ENCODE results near the gene IQSEC1.
A peak's percentile ranks its signal among the peaks of the same experiment; 100 is the strongest.

Gene IQSEC1

DNA sequence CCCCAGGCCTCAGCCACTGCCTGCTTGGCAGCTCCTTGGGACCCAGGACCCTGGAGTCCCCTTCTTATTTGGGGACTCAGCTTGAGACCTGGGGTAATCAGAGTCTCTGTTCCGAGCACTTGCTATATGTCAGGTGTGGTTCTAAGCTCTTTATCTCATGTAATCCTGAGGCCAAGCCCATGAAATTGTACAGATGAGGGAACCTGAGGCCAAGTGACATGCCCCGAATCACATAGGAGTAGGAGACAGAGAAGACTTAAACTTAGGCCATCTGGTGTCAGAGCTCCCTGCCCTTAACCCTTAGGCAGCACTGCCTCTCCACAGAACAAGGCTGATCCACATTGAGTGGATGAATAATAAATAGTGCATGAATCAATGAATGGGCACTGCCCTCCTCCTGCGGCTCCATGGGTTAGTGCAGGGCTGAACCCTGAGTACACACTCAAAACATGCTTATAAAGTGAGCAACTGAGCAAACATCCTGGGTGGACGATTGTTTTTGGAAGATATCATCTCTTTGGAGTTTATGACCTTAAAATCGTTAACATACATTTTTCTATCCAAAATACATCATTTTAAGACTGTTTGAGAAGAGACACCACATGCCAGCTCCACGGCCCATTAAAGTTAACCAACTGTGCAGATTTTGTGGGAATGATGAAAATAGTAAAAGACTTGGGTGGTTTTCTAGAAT is 33.2 kb upstream of the IQSEC1 start:
- DNase-seq (ENCODE audit: low read depth): no peak

DNA sequence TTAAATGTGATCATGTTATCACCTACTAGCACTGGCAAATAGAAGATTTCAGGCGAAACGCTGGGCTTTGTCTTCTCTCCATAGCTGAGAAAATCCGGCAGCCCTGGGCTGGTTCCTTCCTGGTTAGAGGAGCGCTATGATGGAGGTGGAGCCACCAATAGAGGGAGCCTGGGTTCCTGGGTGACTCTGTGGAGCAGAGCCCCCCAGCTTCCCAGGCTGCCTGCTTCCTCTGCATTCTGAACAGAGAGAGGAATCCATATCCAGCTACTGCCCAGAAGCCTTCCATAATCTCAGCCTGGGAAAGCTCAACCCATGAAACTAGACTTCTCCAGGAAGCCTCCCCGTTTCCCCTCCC is 32.6 kb upstream of the IQSEC1 start:
- DNase-seq (ENCODE audit: low read depth): no peak

DNA sequence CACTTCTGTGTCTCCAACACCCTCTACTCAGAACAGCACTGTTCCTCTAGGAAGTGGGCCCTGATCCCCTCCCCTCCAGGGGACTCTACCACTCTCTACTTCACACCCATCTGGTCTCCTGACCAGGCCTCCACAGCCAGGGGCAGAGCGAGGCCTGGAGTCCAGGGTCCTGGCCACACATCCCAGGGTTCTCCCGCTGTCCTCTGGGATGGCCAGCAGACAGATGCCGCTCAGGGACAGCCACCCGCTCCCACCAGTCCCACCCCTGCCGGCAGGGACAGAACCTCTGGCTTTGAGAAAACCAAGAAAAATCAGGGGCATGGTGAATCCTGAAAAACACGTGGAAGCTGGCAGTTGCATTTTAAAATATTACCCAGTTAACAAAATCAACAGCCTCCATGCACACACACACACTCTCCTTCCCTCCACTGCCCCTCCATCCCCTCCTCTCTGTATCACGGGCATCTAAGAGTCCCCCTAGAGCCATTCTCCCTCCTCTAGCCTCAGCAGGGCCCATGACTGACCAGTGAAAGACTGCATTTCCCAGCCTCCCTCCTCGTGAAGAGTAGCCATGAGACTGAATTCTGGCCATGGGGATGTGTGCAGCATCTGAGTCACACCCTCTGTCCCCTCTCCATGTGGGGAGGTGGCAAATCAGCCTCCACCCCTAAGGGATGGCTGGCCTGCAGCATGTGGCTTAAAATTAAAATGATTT is 32.1 kb upstream of the IQSEC1 start:
- no peak for DNase-seq (ENCODE audit: low read depth)

GRCh38 chr3:13104511-13104910 is 31.3 kb upstream of the IQSEC1 start:
- no peak for DNase-seq (ENCODE audit: low read depth)

DNA sequence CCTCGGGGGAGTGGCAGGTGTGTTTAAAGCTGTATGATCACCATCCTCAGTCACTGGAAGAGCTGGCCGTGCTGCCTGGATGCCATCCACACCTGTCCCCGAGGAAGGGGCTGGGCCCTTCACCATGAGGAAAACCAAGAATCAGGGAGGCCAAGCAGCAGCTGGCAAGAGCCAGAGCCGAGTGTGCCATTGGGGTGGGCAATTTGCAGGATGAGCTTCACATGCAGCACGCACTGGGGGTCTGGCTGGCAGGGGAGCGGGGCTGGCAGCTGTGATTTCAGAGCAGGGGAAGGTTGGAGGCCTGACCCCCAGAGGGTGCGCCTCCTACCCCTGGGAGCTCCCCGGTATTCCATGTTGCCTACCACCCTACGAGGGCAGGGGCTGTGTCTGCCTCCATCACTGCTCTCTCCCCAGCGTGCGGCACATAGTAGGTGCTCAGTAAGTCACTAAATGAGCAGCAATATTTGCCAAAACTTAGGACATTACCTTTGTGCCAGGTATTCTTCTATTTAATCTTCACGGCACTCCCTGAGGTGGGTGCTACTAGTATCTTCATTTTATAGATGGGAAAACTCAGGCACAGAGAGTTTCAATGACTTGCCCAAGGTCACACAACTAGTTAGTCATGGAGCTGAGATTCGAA is 30.3 kb upstream of the IQSEC1 start:
- DNase-seq (ENCODE audit: low read depth): no peak

GRCh38 chr3:13102386-13103345 is 29.4 kb upstream of the IQSEC1 start:
- DNase-seq (ENCODE audit: low read depth): no peak

- no peak for DNase-seq (ENCODE audit: low read depth)
Measured at GRCh38 chr3:13099707-13100106, 26.5 kb upstream of the IQSEC1 start.

DNA sequence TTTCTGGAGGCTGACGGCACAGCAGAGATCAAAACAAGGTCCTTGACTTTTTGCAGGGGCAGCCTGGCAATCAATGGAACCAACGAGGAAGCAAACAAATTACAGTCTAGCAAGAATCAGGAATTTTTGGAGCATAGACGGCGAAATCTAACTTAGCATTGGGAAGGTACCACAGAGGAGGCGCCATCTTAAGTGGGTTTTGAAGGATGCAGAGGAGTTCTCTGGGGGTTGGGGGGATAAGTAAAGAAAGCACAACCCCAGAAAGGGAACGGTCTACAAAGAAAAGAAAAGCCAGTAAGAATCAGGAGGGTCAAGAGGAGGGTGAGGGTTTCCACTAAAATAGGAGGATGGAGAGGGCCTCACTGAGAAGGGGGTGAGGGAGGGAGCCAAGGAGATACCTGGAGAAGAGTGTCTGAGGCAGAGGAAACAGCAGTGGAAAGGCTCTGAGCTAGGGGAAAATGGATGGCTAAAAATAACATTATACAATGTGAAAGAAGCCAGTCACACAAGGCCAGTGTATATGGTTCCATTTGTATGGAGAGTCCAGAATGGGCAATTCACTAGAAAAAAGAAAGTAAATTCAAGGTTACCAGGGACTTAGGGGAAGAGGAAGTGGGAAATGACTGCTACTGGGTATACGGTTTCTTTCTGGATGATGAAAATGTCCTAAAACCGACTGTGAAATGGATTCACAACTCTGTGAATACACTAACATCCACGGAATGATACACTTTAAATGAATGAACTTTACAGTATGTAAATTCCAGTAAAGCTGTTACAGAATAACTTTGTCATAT is 25.2 kb upstream of the IQSEC1 start:
- no peak for DNase-seq (ENCODE audit: low read depth)

- DNase-seq (ENCODE audit: low read depth): no peak
Measured at GRCh38 chr3:13096356-13096755, 23.1 kb upstream of the IQSEC1 start.

DNA sequence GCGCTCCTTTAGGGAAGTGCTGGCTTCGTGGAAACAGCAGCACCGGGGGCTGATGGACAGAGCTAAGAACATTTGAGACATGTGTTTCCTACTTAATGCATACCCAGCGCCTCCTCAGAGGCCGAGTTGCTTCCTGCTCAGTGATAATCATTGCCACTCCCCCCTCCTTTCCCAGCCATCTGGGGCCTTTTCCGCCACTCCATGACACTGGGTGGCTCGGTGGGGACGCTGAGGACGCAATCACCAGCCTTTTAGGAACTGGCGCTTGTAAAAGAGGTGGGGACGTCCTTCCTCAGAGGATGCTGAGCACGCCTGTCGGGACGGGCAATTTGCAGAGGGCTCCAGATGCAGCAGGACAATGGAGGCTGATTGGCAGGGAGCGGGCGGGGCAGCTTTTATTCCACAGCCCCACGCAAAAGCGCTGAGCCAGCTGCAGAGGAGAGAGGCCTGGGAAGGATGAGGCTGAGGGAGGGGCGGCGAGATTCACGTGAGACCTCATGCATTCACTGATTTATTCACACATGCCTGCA is 22.2 kb upstream of the IQSEC1 start:
- DNase-seq (ENCODE audit: low read depth): no peak

GRCh38 chr3:13093687-13094086 is 20.5 kb upstream of the IQSEC1 start:
- DNase-seq (ENCODE audit: low read depth): no peak

- DNase-seq (ENCODE audit: low read depth): no peak
Measured at GRCh38 chr3:13092621-13093617, 19.7 kb upstream of the IQSEC1 start.

DNA sequence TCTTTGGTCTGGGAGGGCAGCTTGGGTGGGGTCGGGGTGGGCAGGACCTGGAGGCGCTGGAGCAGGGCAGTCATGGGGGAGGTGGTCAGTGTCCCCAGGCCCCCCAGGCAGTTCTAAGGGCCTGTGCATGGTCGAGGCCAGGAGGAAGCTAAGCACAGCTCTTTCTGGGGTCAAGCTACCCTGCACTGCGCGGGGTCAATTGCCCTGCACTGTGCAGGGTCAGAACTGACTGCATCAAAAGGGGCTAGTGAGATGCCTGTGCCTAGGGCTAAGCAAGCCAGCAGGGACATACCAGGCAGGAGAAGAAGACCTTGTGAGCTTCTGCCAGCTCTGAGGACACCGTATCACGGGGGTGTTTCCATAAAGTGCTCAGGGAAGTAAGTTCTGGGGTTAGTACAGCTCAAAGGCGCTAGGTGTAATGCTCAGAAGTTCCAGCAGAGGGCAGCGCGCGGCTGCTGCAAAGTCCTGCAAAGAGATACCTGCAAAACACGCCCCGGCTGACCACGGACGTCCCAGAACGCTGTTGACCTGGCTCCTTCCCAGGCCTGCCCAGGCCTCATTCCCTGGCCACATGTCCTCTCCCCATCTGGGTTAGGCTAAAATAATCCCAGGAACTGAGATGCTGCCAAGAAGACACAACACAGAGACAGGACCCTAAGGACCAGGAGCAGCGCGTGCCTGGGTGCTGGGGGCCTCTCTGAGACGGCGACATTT is 18.8 kb upstream of the IQSEC1 start:
- DNase-seq (ENCODE audit: low read depth): peak; percentile 67

- DNase-seq (ENCODE audit: low read depth): no peak
Measured at GRCh38 chr3:13088028-13089006, 15.1 kb upstream of the IQSEC1 start.

- no peak for DNase-seq (ENCODE audit: low read depth)
Measured at GRCh38 chr3:13087320-13087990, 14.2 kb upstream of the IQSEC1 start.

- DNase-seq (ENCODE audit: low read depth): no peak
Measured at GRCh38 chr3:13086531-13086981, 13.3 kb upstream of the IQSEC1 start.

DNA sequence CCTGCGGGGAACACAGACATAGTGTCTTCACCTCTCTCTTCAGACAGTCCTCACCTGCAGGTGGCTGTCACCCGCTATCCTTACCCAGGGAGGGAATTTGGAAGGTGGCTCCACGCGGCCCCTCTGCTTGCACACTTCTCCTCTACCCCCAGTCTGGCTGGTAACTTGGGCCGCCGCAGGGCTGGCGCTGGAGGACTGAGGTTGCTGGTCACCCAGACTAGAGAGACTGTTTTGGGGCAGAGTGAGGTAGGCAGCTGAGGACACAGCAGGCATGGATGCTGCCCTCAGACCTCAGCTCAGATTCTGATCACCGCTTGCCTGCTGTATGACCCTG is 12.6 kb upstream of the IQSEC1 start:
- DNase-seq (ENCODE audit: low read depth): no peak

Measured in activated T-cell treated with anti-CD3 and anti-CD28 coated beads for 24 hours (primary cell).